OCI-LY3 (cell line): ENCODE results near the gene ELFN1.

Experiments used
- EZH2phosphoT487 ChIP-seq: fragments of 200-600 bp; shearing (Covaris generic); IDR thresholded peaks from 2 replicates; pipeline ENCODE4 v1.6.1; 2018; ENCODE audit warnings: antibody characterized with exemption, mixed run types, low read depth
- TF ChIP-seq, protein P1 (sequence below): fragments of 200-600, 300-600 bp; sonication (generic); IDR thresholded peaks from 2 replicates; pipeline ENCODE4 v1.5.1; 2014; ENCODE audit warnings: antibody characterized with exemption, low read length, low read depth

DNA sequence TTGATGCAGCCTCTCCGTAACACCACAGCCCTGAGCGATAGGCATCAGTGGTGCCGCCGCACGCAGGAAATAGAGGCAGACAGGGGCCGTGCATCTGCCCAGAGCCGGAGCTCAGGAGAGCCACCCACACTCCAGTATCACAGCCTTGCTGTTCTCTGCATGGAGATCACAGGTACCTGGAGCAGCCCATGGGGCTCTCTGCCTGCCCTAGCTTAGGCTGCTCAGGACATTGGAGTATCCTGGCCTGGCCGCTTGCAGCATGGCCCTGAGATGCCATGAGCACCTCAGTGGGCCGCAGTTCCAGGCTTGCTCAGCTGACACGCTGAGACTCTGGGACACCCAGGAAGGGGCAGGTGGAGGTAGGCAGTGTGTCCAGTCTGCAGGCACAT lies 47.0 kb downstream of the ELFN1 start:
- TF ChIP-seq, protein P1, sequence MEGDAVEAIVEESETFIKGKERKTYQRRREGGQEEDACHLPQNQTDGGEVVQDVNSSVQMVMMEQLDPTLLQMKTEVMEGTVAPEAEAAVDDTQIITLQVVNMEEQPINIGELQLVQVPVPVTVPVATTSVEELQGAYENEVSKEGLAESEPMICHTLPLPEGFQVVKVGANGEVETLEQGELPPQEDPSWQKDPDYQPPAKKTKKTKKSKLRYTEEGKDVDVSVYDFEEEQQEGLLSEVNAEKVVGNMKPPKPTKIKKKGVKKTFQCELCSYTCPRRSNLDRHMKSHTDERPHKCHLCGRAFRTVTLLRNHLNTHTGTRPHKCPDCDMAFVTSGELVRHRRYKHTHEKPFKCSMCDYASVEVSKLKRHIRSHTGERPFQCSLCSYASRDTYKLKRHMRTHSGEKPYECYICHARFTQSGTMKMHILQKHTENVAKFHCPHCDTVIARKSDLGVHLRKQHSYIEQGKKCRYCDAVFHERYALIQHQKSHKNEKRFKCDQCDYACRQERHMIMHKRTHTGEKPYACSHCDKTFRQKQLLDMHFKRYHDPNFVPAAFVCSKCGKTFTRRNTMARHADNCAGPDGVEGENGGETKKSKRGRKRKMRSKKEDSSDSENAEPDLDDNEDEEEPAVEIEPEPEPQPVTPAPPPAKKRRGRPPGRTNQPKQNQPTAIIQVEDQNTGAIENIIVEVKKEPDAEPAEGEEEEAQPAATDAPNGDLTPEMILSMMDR = no peak
- no peak for TF ChIP-seq EZH2phosphoT487
